Hepatocyte (in vitro differentiated cells): ENCODE measurements around the gene CALR.

Experiments used
- EZH2 ChIP-seq: fragments of 200-600 bp; sonication (generic); IDR thresholded peaks from 2 replicates; pipeline ENCODE4 v1.6.1; 2016; ENCODE audit warnings: antibody characterized with exemption, mild to moderate bottlenecking, borderline replicate concordance
- EZH2phosphoT487 ChIP-seq: fragments of 200-600 bp; sonication (generic); IDR thresholded peaks from one replicate; pipeline ENCODE4 v1.6.1; 2018; ENCODE audit warnings: antibody characterized with exemption, mild to moderate bottlenecking, low read depth, moderate library complexity; ENCODE audit not compliant: unreplicated experiment, severe bottlenecking
- TF ChIP-seq, protein P1 (sequence below): fragments of 200-600 bp; sonication (generic); IDR thresholded peaks from 2 replicates; pipeline ENCODE4 v1.5.1; 2016; ENCODE audit warnings: antibody characterized with exemption, mild to moderate bottlenecking; ENCODE audit not compliant: poor library complexity

DNA sequence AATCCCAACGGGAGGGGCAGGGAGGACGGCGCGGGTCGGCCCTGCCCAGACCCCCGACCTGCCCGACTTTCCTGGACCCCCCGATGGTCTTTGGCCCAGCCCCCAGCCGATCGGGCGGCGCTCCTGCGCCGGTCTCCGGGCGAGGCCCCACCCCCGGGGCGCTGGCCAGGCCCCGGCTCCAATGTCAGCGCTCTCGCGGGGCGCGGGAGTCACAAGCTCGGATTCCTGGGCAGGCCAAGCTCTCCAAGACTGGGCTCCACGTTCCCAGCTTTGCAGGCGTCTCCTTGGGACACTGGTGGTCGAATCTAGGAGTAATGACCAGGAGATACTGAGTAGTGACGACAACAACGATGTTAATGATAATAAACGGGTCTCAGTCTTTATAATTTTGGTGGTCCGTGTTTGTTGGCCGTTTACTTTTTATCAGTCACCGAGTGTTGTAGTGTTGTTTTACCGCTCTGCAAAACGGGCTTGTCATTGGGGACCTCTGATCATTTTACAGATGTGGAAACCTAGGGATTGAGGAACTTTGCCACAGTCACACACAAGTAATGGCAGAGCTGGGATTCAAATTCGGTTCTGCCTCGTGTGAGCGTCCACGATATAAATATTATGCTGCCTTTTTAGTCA lies 7.8 kb downstream of the CALR start:
- TF ChIP-seq, protein P1, sequence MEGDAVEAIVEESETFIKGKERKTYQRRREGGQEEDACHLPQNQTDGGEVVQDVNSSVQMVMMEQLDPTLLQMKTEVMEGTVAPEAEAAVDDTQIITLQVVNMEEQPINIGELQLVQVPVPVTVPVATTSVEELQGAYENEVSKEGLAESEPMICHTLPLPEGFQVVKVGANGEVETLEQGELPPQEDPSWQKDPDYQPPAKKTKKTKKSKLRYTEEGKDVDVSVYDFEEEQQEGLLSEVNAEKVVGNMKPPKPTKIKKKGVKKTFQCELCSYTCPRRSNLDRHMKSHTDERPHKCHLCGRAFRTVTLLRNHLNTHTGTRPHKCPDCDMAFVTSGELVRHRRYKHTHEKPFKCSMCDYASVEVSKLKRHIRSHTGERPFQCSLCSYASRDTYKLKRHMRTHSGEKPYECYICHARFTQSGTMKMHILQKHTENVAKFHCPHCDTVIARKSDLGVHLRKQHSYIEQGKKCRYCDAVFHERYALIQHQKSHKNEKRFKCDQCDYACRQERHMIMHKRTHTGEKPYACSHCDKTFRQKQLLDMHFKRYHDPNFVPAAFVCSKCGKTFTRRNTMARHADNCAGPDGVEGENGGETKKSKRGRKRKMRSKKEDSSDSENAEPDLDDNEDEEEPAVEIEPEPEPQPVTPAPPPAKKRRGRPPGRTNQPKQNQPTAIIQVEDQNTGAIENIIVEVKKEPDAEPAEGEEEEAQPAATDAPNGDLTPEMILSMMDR = no peak
- TF ChIP-seq EZH2phosphoT487 (no peak), EZH2 (no peak)
